Left kidney (tissue), 2 donors: ENCODE data around the gene POMGNT1. TPM values are rescaled to one million over a fixed set of nuclear protein-coding genes. Genes with fewer than 3 reads are reported as not detected.

Experiments used
- DNase-seq: peaks from one replicate; pipeline ENCODE4 v3.0.0-alpha.2; 2013
- polyA plus RNA-seq: library from polyadenylated mRNA; unstranded; fragments of 120-200 nt; gene quantifications from one replicate; pipeline ENCODE4 v1.2.1, GENCODE V29; 2013; ENCODE audit not compliant: insufficient read length

Gene POMGNT1
- polyA plus RNA-seq, 1 donor, result 84.1 TPM

GRCh38 chr1:46183926-46184557 is 14.2 kb downstream of the POMGNT1 start:
- DNase-seq, result no peak

- DNase-seq, result no peak
These were observed 15.0 kb downstream of the POMGNT1 start for GRCh38 chr1:46183079-46183847.

GRCh38 chr1:46181343-46182260 is 16.6 kb downstream of the POMGNT1 start:
- DNase-seq, result no peak

- DNase-seq, result no peak
These were observed 18.1 kb downstream of the POMGNT1 start for GRCh38 chr1:46180082-46180616.

GRCh38 chr1:46179138-46180081 is 18.8 kb downstream of the POMGNT1 start:
- DNase-seq, result peak; percentile 92

GRCh38 chr1:46176211-46176865 is 21.9 kb downstream of the POMGNT1 start, which contains the start of gene P3R3URF:
Gene P3R3URF, minus strand, starts transcription at chr1:46176488. Its CDS starts 17 bp downstream, at chr1:46176471.
- DNase-seq, result no peak

- DNase-seq, result no peak
These were observed 23.0 kb downstream of the POMGNT1 start for GRCh38 chr1:46175243-46175642.

GRCh38 chr1:46174448-46175231 is 23.6 kb downstream of the POMGNT1 start, which contains the start of gene TSPAN1:
Gene TSPAN1, plus strand, starts transcription at chr1:46175087. Its CDS starts 6,021 bp downstream, at chr1:46181108.
- no peak for DNase-seq

- no peak for DNase-seq
These were observed 24.8 kb downstream of the POMGNT1 start for GRCh38 chr1:46173361-46173856.

- no peak for DNase-seq
These were observed 25.9 kb downstream of the POMGNT1 start for GRCh38 chr1:46172321-46172720.

GRCh38 chr1:46171871-46172270 is 26.4 kb downstream of the POMGNT1 start:
- no peak for DNase-seq

GRCh38 chr1:46171351-46171750 is 26.9 kb downstream of the POMGNT1 start:
- DNase-seq, result no peak

GRCh38 chr1:46169811-46170454 is 28.3 kb downstream of the POMGNT1 start:
- no peak for DNase-seq

GRCh38 chr1:46168477-46168876 is 29.8 kb downstream of the POMGNT1 start:
- DNase-seq, result no peak

- DNase-seq, result no peak
These were observed 31.4 kb downstream of the POMGNT1 start for GRCh38 chr1:46166521-46167462.

- no peak for DNase-seq
These were observed 38.0 kb downstream of the POMGNT1 start for GRCh38 chr1:46160212-46160611.

- DNase-seq, result no peak
These were observed 38.7 kb downstream of the POMGNT1 start for GRCh38 chr1:46159516-46159915.
